HepG2 (cell line): ENCODE data around the gene ALDH3B2. TPM values are rescaled to one million over a fixed set of nuclear protein-coding genes. Genes with fewer than 3 reads are reported as not detected.
"Not testable (repeated sequence)": the region's sequence is repeated elsewhere in the genome, so short reads cannot be mapped to it uniquely, and the experiment has no call there.

Source experiments
- ATAC-seq: fragments of 200-7000 bp; cut with Tn5 transposase; 3 replicates; pipeline ENCODE4 v1.9.1; 2020; ENCODE audit warnings: mild to moderate bottlenecking, moderate library complexity
- BruUV-seq: library from RNA; stranded (reverse); fragments of 400-500 nt; replicated peaks from 2 replicates; lab custom pipeline; 2021; lab: Mats Ljungman, UMichigan
- CTCF ChIA-PET: fragments of 300-600 bp; formaldehyde crosslinking; extraction: SDS; loops from one replicate; lab custom pipeline; 2021; ENCODE audit warnings: low total read pairs, inconsistent platforms, low intra/inter-chr PET ratio; lab: Yijun Ruan, JAX
- POLR2A ChIA-PET: fragments of 350-600 bp; sonication (Branson Sonifier 250); formaldehyde crosslinking; loops from one replicate; lab custom pipeline; 2020; ENCODE audit warnings: antibody characterized with exemption, inconsistent platforms; lab: Yijun Ruan, JAX
- DNase-seq: peaks from one replicate; pipeline ENCODE4 v3.0.0-alpha.2; 2015; ENCODE audit warnings: low spot score
- FAIRE-seq: peaks from 3 replicates; lab custom pipeline; 2011; peaks lifted over from hg19 to GRCh38; lab: Jason Lieb, UNC
- H2AFZ ChIP-seq: one replicate; pipeline ENCODE4 v1.6.1; 2011; ENCODE audit warnings: low read length, inconsistent platforms
- H3K27ac ChIP-seq: fragments of 300-600 bp; 3 replicates; pipeline ENCODE4 v1.8.0; 2011; ENCODE audit warnings: mixed run types, mild to moderate bottlenecking, mixed read lengths, low read length, inconsistent platforms; ENCODE audit not compliant: insufficient read depth; ENCODE audit errors: extremely low read length
- H3K27me3 ChIP-seq, 2 experiments: fragments of 200-600 bp in 1 of 2; 2 replicates in 1 of 2; 3 replicates in 1 of 2; pipeline versions ENCODE4 v1.6.0 to v1.8.0; 2011; ENCODE audit warnings: low read length in 2 of 2, mild to moderate bottlenecking in 2 of 2, moderate library complexity in 2 of 2, inconsistent platforms in 1 of 2; ENCODE audit not compliant: insufficient read depth in 2 of 2, control insufficient read depth in 1 of 2
- H3K36me3 ChIP-seq, 2 experiments: fragments of 200-600 bp in 1 of 2; replicated peaks in 1 of 2; 2 replicates in 1 of 2; 3 replicates in 1 of 2; pipeline versions ENCODE4 v1.5.1 to v1.8.0; 2011; ENCODE audit warnings: low read length in 2 of 2, inconsistent platforms in 1 of 2; ENCODE audit not compliant: insufficient read depth in 2 of 2, control insufficient read depth in 1 of 2
- H3K4me1 ChIP-seq: 2 replicates; pipeline ENCODE4 v1.5.1; 2012; ENCODE audit warnings: low read length, inconsistent platforms; ENCODE audit not compliant: insufficient read depth
- H3K4me2 ChIP-seq: 2 replicates; pipeline ENCODE4 v1.6.0; 2011; ENCODE audit warnings: low read depth, low read length, inconsistent platforms
- H3K4me3 ChIP-seq, 3 experiments: fragments of 200-600 bp in 1 of 3; sonication (generic), shearing (Covaris generic) in 1 of 3; replicated peaks in 1 of 3; 2 replicates each; pipeline ENCODE4 v1.5.1; 2011 to 2016; ENCODE audit warnings: low read length in 3 of 3, inconsistent platforms in 2 of 3, low read depth in 2 of 3, mild to moderate bottlenecking in 2 of 3, control low read depth in 1 of 3, mixed read lengths in 1 of 3; ENCODE audit not compliant: insufficient read depth in 1 of 3
- H3K79me2 ChIP-seq: one replicate; pipeline ENCODE4 v1.6.1; 2011; ENCODE audit warnings: low read length, inconsistent platforms; ENCODE audit not compliant: insufficient read depth
- H3K9ac ChIP-seq: 2 replicates; pipeline ENCODE4 v1.6.0; 2011; ENCODE audit warnings: mild to moderate bottlenecking, low read depth, low read length, inconsistent platforms; ENCODE audit not compliant: insufficient read depth
- H3K9me3 ChIP-seq: 2 replicates; pipeline ENCODE4 v1.5.1; 2012; ENCODE audit warnings: mild to moderate bottlenecking, low read length
- H4K20me1 ChIP-seq: 2 replicates; pipeline ENCODE4 v1.6.0; 2011; ENCODE audit warnings: inconsistent platforms, mild to moderate bottlenecking, low read length, moderate library complexity; ENCODE audit not compliant: insufficient read depth
- LCORL ChIP-seq, 2 experiments: fragments of 450-650 bp in 1 of 2; sonication (generic) in 1 of 2; formaldehyde crosslinking in 1 of 2; IDR thresholded peaks; 2 replicates each; pipeline versions ENCODE4 v1.5.0 to v1.6.1; 2017 to 2020; ENCODE audit warnings: antibody characterized with exemption in 1 of 2, missing genetic modification reagents in 1 of 2
- PAXIP1 ChIP-seq: sonication (generic); formaldehyde crosslinking; conservative IDR thresholded peaks from 2 replicates; pipeline ENCODE4 v1.4.0; 2020; ENCODE audit warnings: mild to moderate bottlenecking, missing genetic modification reagents, moderate library complexity
- PHF21A ChIP-seq: sonication (generic); formaldehyde crosslinking; IDR thresholded peaks from 2 replicates; pipeline ENCODE4 v1.5.0; 2020; ENCODE audit warnings: mild to moderate bottlenecking, missing genetic modification reagents
- POLR2G ChIP-seq: fragments of 200-400 bp; formaldehyde crosslinking; IDR thresholded peaks from 2 replicates; pipeline ENCODE4 v1.6.1; 2018; ENCODE audit warnings: mild to moderate bottlenecking, low read depth, low read length, moderate library complexity
- SAP130 ChIP-seq: IDR thresholded peaks from 2 replicates; pipeline ENCODE4 v1.6.1; 2016; ENCODE audit warnings: low read depth
- SOX6 ChIP-seq, 2 experiments: fragments of 450-650 bp in 1 of 2; sonication (generic) in 1 of 2; formaldehyde crosslinking in 1 of 2; IDR thresholded peaks; 2 replicates each; pipeline versions ENCODE4 v1.4.0 to v1.6.1; 2017 to 2020; ENCODE audit warnings: antibody characterized with exemption in 1 of 2, mild to moderate bottlenecking in 1 of 2, missing genetic modification reagents in 1 of 2
- TCF7 ChIP-seq: sonication (generic); IDR thresholded peaks from 2 replicates; pipeline ENCODE4 v1.6.1; 2016; ENCODE audit warnings: antibody characterized with exemption, low read depth
- UBTF ChIP-seq: sonication (generic); formaldehyde crosslinking; IDR thresholded peaks from 2 replicates; pipeline ENCODE4 v1.4.0; 2020; ENCODE audit warnings: mild to moderate bottlenecking, missing genetic modification reagents
- ZFX ChIP-seq: sonication (generic); formaldehyde crosslinking; IDR thresholded peaks from 2 replicates; pipeline ENCODE4 v1.4.0; 2020; ENCODE audit warnings: mild to moderate bottlenecking, low read depth, missing genetic modification reagents, moderate library complexity
- ZNF652 ChIP-seq: IDR thresholded peaks from 2 replicates; pipeline ENCODE4 v1.6.1; 2016; ENCODE audit warnings: low read depth, borderline replicate concordance
- WGBS: methylation state at CpG from one replicate; pipeline ENCODE4 v1.1.6; 2017; ENCODE audit warnings: low lambda C conversion rate; 5-methylcytosine and 5-hydroxymethylcytosine counted together
- in situ Hi-C: cut with HindIII; loops from 2 replicates; pipeline ENCODE4 v1.10.0; 2017; ENCODE audit warnings: low pct_unique_long_range_greater_than_20kb; ENCODE audit not compliant: extremely low pct_ligation_motif_present
- intact Hi-C: fragments of 100-400 bp; cut with micrococcal nuclease; formaldehyde crosslinking; loops from one replicate; pipeline ENCODE4 v1.10.0; 2022; ENCODE audit not compliant: unreplicated experiment
- polyA plus RNA-seq, 8 experiments: library from polyadenylated mRNA; depleted of rRNA in 3 of 8; stranded (reverse) in 7 of 8; unstranded in 1 of 8; fragments of >200 nt; fragmentation: Illumina TruSeq in 4 of 8; extraction: Trizol in 4 of 8; gene quantifications; 2 replicates each; pipeline versions ENCODE4 v1.2.1 to v1.2.3, GENCODE V29; 2011 to 2016; ENCODE audit warnings: low read depth in 4 of 8, missing spikeins in 1 of 8, mixed read lengths in 1 of 8; ENCODE audit not compliant: insufficient read depth in 1 of 8
- total RNA-seq, 5 experiments: library from RNA; depleted of rRNA; stranded (reverse); fragments of >200 nt; fragmentation: Illumina TruSeq; extraction: Trizol; gene quantifications; 2 replicates each; pipeline ENCODE4 v1.2.3, GENCODE V29; 2016; ENCODE audit warnings: low read depth in 1 of 5
- TF ChIP-seq, protein P1 (sequence below), 2 experiments: fragments of 450-650 bp in 1 of 2; sonication (generic) in 1 of 2; formaldehyde crosslinking; IDR thresholded peaks; 2 replicates each; pipeline versions ENCODE4 v1.5.0 to v1.8.0; 2020 to 2022; ENCODE audit warnings: mild to moderate bottlenecking in 1 of 2, missing genetic modification reagents in 1 of 2
- TF ChIP-seq, protein P2 (sequence below): sonication (generic); formaldehyde crosslinking; IDR thresholded peaks from 2 replicates; pipeline ENCODE4 v1.5.1; 2020; ENCODE audit warnings: mild to moderate bottlenecking, missing genetic modification reagents, moderate library complexity

Gene ALDH3B2
- total and polyA plus RNA-seq, 2 of the 13 experiments (the other 11 are each of a cell fraction or from before 2014, with no cell fraction given) = not detected

GRCh38 chr11:67622905-67623304, 51.5 kb downstream of the ALDH3B2 start:
- H3K9me3 ChIP-seq; CTCF ChIA-PET; BruUV-seq; intact Hi-C loops; H4K20me1 ChIP-seq; H2AFZ ChIP-seq; H3K36me3 ChIP-seq; H3K4me3 ChIP-seq; in situ Hi-C loops; H3K79me2 ChIP-seq; H3K27me3 ChIP-seq; H3K9ac ChIP-seq; ATAC-seq; TF ChIP-seq LCORL (CRISPR knock-in tag; IDR thresholded peaks at IDR 0.05); SOX6 (IDR thresholded peaks at IDR 0.05): not testable (repeated sequence)
- 10% methylated on average over 4 of the region's 7 CpGs for WGBS
- DNase-seq (peak; percentile 72), FAIRE-seq (peak; percentile 12)
- H3K4me2 ChIP-seq = peak overlapping the region; percentile 32; the same call in 1 of the 2 replicates
- H3K4me1 ChIP-seq = peaks cover 22% of the 10 kb centered on the region
- peak overlapping the region; percentile 22 for H3K27ac ChIP-seq
- POLR2A ChIA-PET = interaction anchor here (1.3 kb wide), 1 partner anchor 9 kb away, joined by 5 read pairs; no protein-coding TSS in a partner anchor
- TF ChIP-seq PHF21A (CRISPR knock-in tag) = peak; percentile 45; the same call in 1 of the 2 replicates
- peak; percentile 25; the same call in 1 of the 2 replicates for TF ChIP-seq UBTF (CRISPR knock-in tag)
- TF ChIP-seq LCORL (IDR thresholded peaks at IDR 0.05) = peak; percentile 42; the same call in 1 of the 2 replicates
- peak; percentile 55 for TF ChIP-seq TCF7
- 0 out of 2 replicates have a peak, but pooled peaks have one; percentile 26 for TF ChIP-seq SOX6 (CRISPR knock-in tag; IDR thresholded peaks at IDR 0.05)
- peak; percentile 37; the same call in 1 of the 2 replicates for TF ChIP-seq PAXIP1 (CRISPR knock-in tag)
- TF ChIP-seq SAP130 = peak; percentile 57
- TF ChIP-seq, protein P1, sequence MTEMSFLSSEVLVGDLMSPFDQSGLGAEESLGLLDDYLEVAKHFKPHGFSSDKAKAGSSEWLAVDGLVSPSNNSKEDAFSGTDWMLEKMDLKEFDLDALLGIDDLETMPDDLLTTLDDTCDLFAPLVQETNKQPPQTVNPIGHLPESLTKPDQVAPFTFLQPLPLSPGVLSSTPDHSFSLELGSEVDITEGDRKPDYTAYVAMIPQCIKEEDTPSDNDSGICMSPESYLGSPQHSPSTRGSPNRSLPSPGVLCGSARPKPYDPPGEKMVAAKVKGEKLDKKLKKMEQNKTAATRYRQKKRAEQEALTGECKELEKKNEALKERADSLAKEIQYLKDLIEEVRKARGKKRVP (CRISPR knock-in tag; IDR thresholded peaks at IDR 0.05) = peak in 1 of 2 experiments; percentile 65; a peak in 1 of 4 replicates
- TF ChIP-seq, protein P2, sequence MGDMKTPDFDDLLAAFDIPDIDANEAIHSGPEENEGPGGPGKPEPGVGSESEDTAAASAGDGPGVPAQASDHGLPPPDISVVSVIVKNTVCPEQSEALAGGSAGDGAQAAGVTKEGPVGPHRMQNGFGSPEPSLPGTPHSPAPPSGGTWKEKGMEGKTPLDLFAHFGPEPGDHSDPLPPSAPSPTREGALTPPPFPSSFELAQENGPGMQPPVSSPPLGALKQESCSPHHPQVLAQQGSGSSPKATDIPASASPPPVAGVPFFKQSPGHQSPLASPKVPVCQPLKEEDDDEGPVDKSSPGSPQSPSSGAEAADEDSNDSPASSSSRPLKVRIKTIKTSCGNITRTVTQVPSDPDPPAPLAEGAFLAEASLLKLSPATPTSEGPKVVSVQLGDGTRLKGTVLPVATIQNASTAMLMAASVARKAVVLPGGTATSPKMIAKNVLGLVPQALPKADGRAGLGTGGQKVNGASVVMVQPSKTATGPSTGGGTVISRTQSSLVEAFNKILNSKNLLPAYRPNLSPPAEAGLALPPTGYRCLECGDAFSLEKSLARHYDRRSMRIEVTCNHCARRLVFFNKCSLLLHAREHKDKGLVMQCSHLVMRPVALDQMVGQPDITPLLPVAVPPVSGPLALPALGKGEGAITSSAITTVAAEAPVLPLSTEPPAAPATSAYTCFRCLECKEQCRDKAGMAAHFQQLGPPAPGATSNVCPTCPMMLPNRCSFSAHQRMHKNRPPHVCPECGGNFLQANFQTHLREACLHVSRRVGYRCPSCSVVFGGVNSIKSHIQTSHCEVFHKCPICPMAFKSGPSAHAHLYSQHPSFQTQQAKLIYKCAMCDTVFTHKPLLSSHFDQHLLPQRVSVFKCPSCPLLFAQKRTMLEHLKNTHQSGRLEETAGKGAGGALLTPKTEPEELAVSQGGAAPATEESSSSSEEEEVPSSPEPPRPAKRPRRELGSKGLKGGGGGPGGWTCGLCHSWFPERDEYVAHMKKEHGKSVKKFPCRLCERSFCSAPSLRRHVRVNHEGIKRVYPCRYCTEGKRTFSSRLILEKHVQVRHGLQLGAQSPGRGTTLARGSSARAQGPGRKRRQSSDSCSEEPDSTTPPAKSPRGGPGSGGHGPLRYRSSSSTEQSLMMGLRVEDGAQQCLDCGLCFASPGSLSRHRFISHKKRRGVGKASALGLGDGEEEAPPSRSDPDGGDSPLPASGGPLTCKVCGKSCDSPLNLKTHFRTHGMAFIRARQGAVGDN = peak; percentile 49
- peak; percentile 50; the same call in 1 of the 2 replicates for TF ChIP-seq ZNF652 (CRISPR knock-in tag)
- TF ChIP-seq ZFX (CRISPR knock-in tag) = peak; percentile 31; the same call in 1 of the 2 replicates
- TF ChIP-seq POLR2G = peak; percentile 35; the same call in 1 of the 2 replicates
